ENCODE results near the gene HOXA4. TPM values are rescaled to one million over a fixed set of nuclear protein-coding genes. Genes with fewer than 3 reads are reported as not detected.

The HOXA4 gene
- total and polyA plus RNA-seq, 10 of the 15 experiments (the other 5 are each of a cell fraction or from before 2014, with no cell fraction given) = 0.07 TPM; not detected in 9

GRCh38 chr7:27124902-27125689 is 5.5 kb downstream of the HOXA4 start:
- DNase-seq (ENCODE audit: low read depth, low spot score) (no peak), ATAC-seq (no peak), FAIRE-seq (no peak)
- ChIA-PET SMC1A (ENCODE audit: uncharacterized antibody, unreplicated experiment) (no interaction called here), CTCF (no interaction called here), RAD21 (ENCODE audit: unreplicated experiment) (no interaction called here), POLR2A (no interaction called here)
- no TSS peak for BruUV-seq (replicated peaks)
- in situ Hi-C loops (cut with MboI) (no loop called here), intact Hi-C loops (cut with micrococcal nuclease; ENCODE audit: unreplicated experiment) (no loop called here)
- H3K36me3 ChIP-seq (ENCODE audit: control insufficient read depth in 2 of 2, insufficient read depth in 2 of 2, low read length in 1 of 2) = no peaks in the 10 kb centered on the region
- H3K4me2 ChIP-seq (ENCODE audit: control insufficient read depth, insufficient read depth) = no peak overlapping the region
- 22% methylated on average over 8 of the region's 8 CpGs for WGBS (ENCODE audit: insufficient coverage, insufficient replicate concordance, low lambda C conversion rate, missing lambda C conversion rate)
- no peaks in the 10 kb centered on the region for H4K20me1 ChIP-seq (ENCODE audit: control insufficient read depth, insufficient read depth)
- TF ChIP-seq DPF2 (IDR thresholded peaks at IDR 0.05) (no peak), PAX8 (IDR thresholded peaks at IDR 0.05) (no peak), IRF5 (IDR thresholded peaks at IDR 0.05; ENCODE audit: borderline replicate concordance) (no peak), NFIC (IDR thresholded peaks at IDR 0.05; ENCODE audit: low read depth, low read length) (no peak), POLR2AphosphoS2 (IDR thresholded peaks at IDR 0.05; ENCODE audit: low read depth, low read length) (no peak), MXI1 (IDR thresholded peaks at IDR 0.05; ENCODE audit: low read depth, low read length) (no peak), PAX5 (IDR thresholded peaks at IDR 0.05; ENCODE audit: borderline replicate concordance, low read depth, low read length) (no peak), PRDM15 (CRISPR knock-in tag; IDR thresholded peaks at IDR 0.05) (no peak), TARDBP (IDR thresholded peaks at IDR 0.05; ENCODE audit: borderline replicate concordance) (no peak), ZBED1 (IDR thresholded peaks at IDR 0.05; ENCODE audit: borderline replicate concordance) (no peak), PBX3 (IDR thresholded peaks at IDR 0.05; ENCODE audit: insufficient replicate concordance, low read depth, low read length) (no peak)
- no peak overlapping the region for H2AFZ ChIP-seq (ENCODE audit: control insufficient read depth, low read depth, low read length)
- H3K79me2 ChIP-seq (ENCODE audit: control insufficient read depth, insufficient read depth, low read length) = no peaks in the 10 kb centered on the region
- no peak overlapping the region for H3K27ac ChIP-seq (ENCODE audit: control insufficient read depth, insufficient read depth)
- peaks cover 0 to 2% of the 10 kb centered on the region in 2 experiments; a peak in 3 of 4 replicates for H3K27me3 ChIP-seq (replicated peaks in 1 of 2; ENCODE audit: control insufficient read depth in 2 of 2, insufficient read depth in 2 of 2, low read length in 1 of 2)
- no peak overlapping the region for H3K9ac ChIP-seq (ENCODE audit: control insufficient read depth, insufficient read depth, low read length)
- no peaks in the 10 kb centered on the region for H3K9me3 ChIP-seq (replicated peaks; ENCODE audit: control insufficient read depth, insufficient read depth, low read length)
- no peaks in the 10 kb centered on the region for H3K4me1 ChIP-seq (ENCODE audit: control insufficient read depth, insufficient read depth, low read length)
- no peak overlapping the region for H3K4me3 ChIP-seq
